MM.1S (cell line): ENCODE measurements around the gene RTN4R.
"Not testable (repeated sequence)": the region's sequence is repeated elsewhere in the genome, so short reads cannot be mapped to it uniquely, and the experiment has no call there.

Experiments used
- DNase-seq: peaks from one replicate; pipeline ENCODE4 v3.0.0-alpha.2; 2015
- H2AFZ ChIP-seq: fragments of 300-600 bp; sonication (generic); 2 replicates; pipeline ENCODE4 v1.6.0; 2016; ENCODE audit warnings: antibody characterized with exemption, low read length
- H3F3A ChIP-seq: fragments of 300-600 bp; sonication (generic); 2 replicates; pipeline ENCODE4 v1.6.1; 2016; ENCODE audit warnings: mild to moderate bottlenecking, antibody characterized with exemption, low read length, moderate library complexity, mixed read lengths; ENCODE audit not compliant: insufficient read depth
- H3K27ac ChIP-seq: fragments of 300-600 bp; sonication (generic); 2 replicates; pipeline ENCODE4 v1.5.1; 2016; ENCODE audit warnings: mild to moderate bottlenecking, low read length
- H3K27me3 ChIP-seq: fragments of 300-600 bp; sonication (generic); replicated peaks from 2 replicates; pipeline ENCODE4 v1.6.0; 2016; ENCODE audit warnings: low read length; ENCODE audit not compliant: insufficient read depth
- H3K36me3 ChIP-seq: fragments of 300-600 bp; sonication (generic); replicated peaks from 2 replicates; pipeline ENCODE4 v1.6.1; 2016; ENCODE audit warnings: mild to moderate bottlenecking, low read length, mixed read lengths; ENCODE audit not compliant: insufficient read depth
- H3K4me1 ChIP-seq: fragments of 300-600 bp; sonication (generic); 2 replicates; pipeline ENCODE4 v1.6.1; 2016; ENCODE audit warnings: low read length, mixed read lengths
- H3K4me2 ChIP-seq: fragments of 300-600 bp; sonication (generic); 2 replicates; pipeline ENCODE4 v1.6.0; 2016; ENCODE audit warnings: low read depth, low read length
- H3K4me3 ChIP-seq: fragments of 300-600 bp; sonication (generic); 2 replicates; pipeline ENCODE4 v1.5.1; 2016; ENCODE audit warnings: low read length, mixed read lengths
- H3K79me2 ChIP-seq: fragments of 300-600 bp; sonication (generic); 2 replicates; pipeline ENCODE4 v1.6.1; 2016; ENCODE audit warnings: mixed run types, low read length, mixed read lengths
- H3K9ac ChIP-seq: fragments of 300-600 bp; sonication (generic); 2 replicates; pipeline ENCODE4 v1.6.1; 2016; ENCODE audit warnings: low read length, mixed read lengths
- H3K9me2 ChIP-seq: fragments of 300-600 bp; sonication (generic); replicated peaks from 2 replicates; pipeline ENCODE4 v1.6.1; 2016; ENCODE audit warnings: mild to moderate bottlenecking, low read length, mixed read lengths; ENCODE audit not compliant: insufficient read depth
- H3K9me3 ChIP-seq: fragments of 300-600 bp; sonication (generic); replicated peaks from 2 replicates; pipeline ENCODE4 v1.6.1; 2016; ENCODE audit warnings: mild to moderate bottlenecking, low read length, mixed read lengths; ENCODE audit not compliant: insufficient read depth
- H4K20me1 ChIP-seq: fragments of 300-600 bp; sonication (generic); 2 replicates; pipeline ENCODE4 v1.6.1; 2016; ENCODE audit warnings: mild to moderate bottlenecking, low read length, moderate library complexity, mixed read lengths; ENCODE audit not compliant: insufficient read depth
- EZH2 ChIP-seq: fragments of 300-600 bp; sonication (generic); optimal IDR thresholded peaks from 2 replicates; pipeline ENCODE3; 2017; ENCODE audit warnings: low read depth, mild to moderate bottlenecking, antibody characterized with exemption, low read length, mixed read lengths
- EZH2phosphoT487 ChIP-seq: fragments of 300-600 bp; sonication (generic); IDR thresholded peaks from 2 replicates; pipeline ENCODE4 v1.6.1; 2018; ENCODE audit warnings: antibody characterized with exemption, low read length
- TF ChIP-seq, protein P1 (sequence below): fragments of 300-600 bp; sonication (generic); IDR thresholded peaks from 2 replicates; pipeline ENCODE4 v1.5.1; 2016; ENCODE audit warnings: antibody characterized with exemption, low read length, mixed read lengths

The RTN4R gene

DNA sequence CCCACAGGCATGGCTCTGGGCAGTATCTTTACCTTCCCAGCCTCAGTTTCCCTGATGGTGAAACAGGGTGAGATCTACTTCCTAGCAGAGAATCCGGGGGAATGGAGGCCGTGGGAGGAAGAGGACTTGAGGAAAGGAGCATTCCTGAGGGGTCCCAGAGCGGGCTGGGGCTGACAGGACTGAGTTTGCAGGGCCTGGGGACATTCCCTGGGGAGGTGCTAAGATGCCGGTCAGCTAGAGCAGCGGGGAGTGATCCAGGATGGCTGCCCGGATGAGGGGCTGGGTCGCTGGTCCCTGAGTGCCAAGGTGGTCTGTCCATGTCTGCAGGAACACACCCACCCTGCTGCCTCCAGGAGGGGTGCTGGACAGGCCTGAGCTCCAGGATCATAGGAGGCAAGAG, 8.3 kb upstream of the RTN4R start:
- Histone ChIP-seq H3F3A (no peaks in the 10 kb centered on the region), H3K27ac (no peak overlapping the region), H2AFZ (no peak overlapping the region), H3K4me2 (no peak overlapping the region), H3K9me2 (no peaks in the 10 kb centered on the region), H3K4me3 (no peak overlapping the region), H3K36me3 (no peaks in the 10 kb centered on the region), H3K79me2 (no peaks in the 10 kb centered on the region), H3K4me1 (no peaks in the 10 kb centered on the region), H3K9ac (no peak overlapping the region), H4K20me1 (no peaks in the 10 kb centered on the region), H3K27me3 (peaks cover 48% of the 10 kb centered on the region), H3K9me3 (no peaks in the 10 kb centered on the region)
- no peak for DNase-seq
- no peak for TF ChIP-seq EZH2phosphoT487
- no peak for TF ChIP-seq EZH2
- TF ChIP-seq, protein P1, sequence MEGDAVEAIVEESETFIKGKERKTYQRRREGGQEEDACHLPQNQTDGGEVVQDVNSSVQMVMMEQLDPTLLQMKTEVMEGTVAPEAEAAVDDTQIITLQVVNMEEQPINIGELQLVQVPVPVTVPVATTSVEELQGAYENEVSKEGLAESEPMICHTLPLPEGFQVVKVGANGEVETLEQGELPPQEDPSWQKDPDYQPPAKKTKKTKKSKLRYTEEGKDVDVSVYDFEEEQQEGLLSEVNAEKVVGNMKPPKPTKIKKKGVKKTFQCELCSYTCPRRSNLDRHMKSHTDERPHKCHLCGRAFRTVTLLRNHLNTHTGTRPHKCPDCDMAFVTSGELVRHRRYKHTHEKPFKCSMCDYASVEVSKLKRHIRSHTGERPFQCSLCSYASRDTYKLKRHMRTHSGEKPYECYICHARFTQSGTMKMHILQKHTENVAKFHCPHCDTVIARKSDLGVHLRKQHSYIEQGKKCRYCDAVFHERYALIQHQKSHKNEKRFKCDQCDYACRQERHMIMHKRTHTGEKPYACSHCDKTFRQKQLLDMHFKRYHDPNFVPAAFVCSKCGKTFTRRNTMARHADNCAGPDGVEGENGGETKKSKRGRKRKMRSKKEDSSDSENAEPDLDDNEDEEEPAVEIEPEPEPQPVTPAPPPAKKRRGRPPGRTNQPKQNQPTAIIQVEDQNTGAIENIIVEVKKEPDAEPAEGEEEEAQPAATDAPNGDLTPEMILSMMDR = no peak

DNA sequence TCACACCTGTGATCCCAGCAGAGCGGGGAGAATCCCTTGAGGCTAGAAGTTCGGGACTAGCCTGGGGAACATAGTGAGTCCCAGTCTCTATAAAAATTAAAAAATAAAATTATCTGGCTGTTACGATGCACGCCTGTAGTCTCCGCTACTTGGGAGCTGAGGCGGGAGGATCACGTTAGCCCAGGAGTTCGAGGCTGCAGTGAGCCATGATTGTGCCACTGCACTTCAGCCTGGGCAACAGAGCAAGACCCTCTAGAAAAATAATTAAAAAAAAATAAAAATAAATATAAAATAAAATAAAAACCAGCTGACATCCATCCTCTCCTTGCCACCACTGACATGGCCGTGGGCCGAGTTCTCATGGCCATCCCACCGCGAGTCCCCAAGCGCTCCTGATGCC, 7.7 kb upstream of the RTN4R start:
- no peaks in the 10 kb centered on the region for H3K4me1 ChIP-seq
- H3K79me2 ChIP-seq = no peaks in the 10 kb centered on the region
- TF ChIP-seq, protein P1 = no peak
- TF ChIP-seq EZH2phosphoT487 (no peak), EZH2 (no peak)
- no peak overlapping the region for H3K27ac ChIP-seq
- H2AFZ ChIP-seq = no peak overlapping the region
- no peak overlapping the region for H3K9ac ChIP-seq
- no peaks in the 10 kb centered on the region for H3K9me2 ChIP-seq
- no peak for DNase-seq
- H3K4me2 ChIP-seq = no peak overlapping the region
- H3F3A ChIP-seq = no peaks in the 10 kb centered on the region
- H4K20me1 ChIP-seq = no peaks in the 10 kb centered on the region
- no peaks in the 10 kb centered on the region for H3K36me3 ChIP-seq
- H3K9me3 ChIP-seq = no peaks in the 10 kb centered on the region
- no peak overlapping the region for H3K4me3 ChIP-seq
- peaks cover 45% of the 10 kb centered on the region for H3K27me3 ChIP-seq

DNA sequence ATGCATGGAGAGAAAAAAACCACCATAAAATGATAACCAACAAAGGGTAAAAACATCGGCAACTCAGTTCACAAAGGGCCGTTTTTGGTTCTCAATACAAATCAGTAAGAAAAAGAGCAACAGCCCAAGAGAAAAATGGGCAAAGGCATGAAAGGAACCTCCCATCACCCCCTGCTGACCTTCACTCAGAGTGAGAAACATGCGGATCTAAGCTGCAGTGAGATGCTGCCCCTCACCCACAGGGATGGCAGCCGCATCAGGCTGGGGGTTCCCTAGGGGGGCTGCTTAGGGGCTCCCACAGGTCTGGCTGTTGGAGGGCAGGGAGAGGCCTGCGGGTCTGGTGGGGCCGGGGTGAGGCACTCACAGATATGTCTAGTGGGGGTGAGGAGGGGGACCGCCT, 7.2 kb upstream of the RTN4R start:
- H3K9me3 ChIP-seq, DNase-seq, H4K20me1 ChIP-seq, H3K4me2 ChIP-seq, H3K4me1 ChIP-seq, H3K27ac ChIP-seq, H3K4me3 ChIP-seq, H2AFZ ChIP-seq, H3K36me3 ChIP-seq, H3K9ac ChIP-seq, H3K9me2 ChIP-seq, H3F3A ChIP-seq, H3K79me2 ChIP-seq: not testable (repeated sequence)
- peaks cover 42% of the 10 kb centered on the region for H3K27me3 ChIP-seq

DNA sequence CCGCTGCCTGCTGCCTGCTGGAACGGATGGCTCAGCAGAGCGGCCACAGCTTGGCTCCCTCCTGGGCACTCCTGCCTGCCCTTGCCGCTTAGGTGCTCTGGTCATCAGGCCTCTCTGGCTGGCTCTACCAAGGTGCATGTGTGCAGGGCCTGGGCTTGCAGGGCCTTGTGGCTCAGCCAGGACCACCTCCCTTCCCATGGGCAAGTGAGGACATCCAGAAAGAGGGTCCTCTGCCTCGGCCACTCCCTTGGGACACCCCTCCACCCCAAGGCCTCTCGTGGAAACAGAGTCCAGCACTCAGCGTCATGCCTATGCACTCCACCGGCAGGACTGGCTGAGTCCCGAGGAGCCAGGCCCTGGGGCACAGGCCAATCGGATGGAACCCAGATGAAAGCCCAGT, 6.3 kb upstream of the RTN4R start:
- not testable (repeated sequence) for H3K36me3 ChIP-seq, H3K9ac ChIP-seq, H4K20me1 ChIP-seq, DNase-seq, H3K27ac ChIP-seq, H3K9me3 ChIP-seq, H3K4me1 ChIP-seq, H3F3A ChIP-seq, H3K9me2 ChIP-seq, H3K4me3 ChIP-seq, H3K4me2 ChIP-seq, H2AFZ ChIP-seq, H3K79me2 ChIP-seq
- H3K27me3 ChIP-seq = peaks cover 40% of the 10 kb centered on the region
